ENCODE measurements around the gene FLT3.

DNA sequence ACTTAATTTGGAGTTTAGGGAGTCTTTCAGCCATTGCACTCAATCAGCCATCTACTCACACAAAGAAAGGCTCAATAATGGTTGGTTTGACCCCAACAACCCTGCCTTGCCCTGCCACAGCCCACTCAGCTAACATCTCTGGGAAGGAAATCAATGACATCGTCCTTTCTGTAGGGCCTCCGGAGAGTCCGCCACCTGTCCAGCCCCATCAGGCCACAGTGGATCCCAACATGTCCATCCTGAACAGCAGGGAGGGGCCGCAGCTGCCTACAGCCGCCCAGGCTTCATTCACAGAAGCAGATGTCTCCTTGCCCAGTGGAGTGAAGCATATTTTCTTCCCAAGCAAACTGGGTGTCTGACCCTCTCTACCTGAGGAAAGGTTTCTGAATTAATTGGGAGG, 127.1 kb downstream of the FLT3 start:
- TF ChIP-seq, protein P1, sequence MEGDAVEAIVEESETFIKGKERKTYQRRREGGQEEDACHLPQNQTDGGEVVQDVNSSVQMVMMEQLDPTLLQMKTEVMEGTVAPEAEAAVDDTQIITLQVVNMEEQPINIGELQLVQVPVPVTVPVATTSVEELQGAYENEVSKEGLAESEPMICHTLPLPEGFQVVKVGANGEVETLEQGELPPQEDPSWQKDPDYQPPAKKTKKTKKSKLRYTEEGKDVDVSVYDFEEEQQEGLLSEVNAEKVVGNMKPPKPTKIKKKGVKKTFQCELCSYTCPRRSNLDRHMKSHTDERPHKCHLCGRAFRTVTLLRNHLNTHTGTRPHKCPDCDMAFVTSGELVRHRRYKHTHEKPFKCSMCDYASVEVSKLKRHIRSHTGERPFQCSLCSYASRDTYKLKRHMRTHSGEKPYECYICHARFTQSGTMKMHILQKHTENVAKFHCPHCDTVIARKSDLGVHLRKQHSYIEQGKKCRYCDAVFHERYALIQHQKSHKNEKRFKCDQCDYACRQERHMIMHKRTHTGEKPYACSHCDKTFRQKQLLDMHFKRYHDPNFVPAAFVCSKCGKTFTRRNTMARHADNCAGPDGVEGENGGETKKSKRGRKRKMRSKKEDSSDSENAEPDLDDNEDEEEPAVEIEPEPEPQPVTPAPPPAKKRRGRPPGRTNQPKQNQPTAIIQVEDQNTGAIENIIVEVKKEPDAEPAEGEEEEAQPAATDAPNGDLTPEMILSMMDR (IDR thresholded peaks at IDR 0.05), result no peak
- TF ChIP-seq POLR2A (IDR thresholded peaks at IDR 0.05), result no peak

Data from heart left ventricle (tissue), 13 donors.